K562 (cell line): ENCODE data around the gene RBM18. TPM values are rescaled to one million over a fixed set of nuclear protein-coding genes. Genes with fewer than 3 reads are reported as not detected.

Source experiments
- ATAC-seq: fragments of 200-7000 bp; cut with Tn5 transposase; 3 replicates; pipeline ENCODE4 v1.9.1; 2020; ENCODE audit warnings: moderate library complexity
- BruUV-seq: library from RNA; stranded (reverse); fragments of 400-500 nt; replicated peaks from 2 replicates; lab custom pipeline; 2021; lab: Mats Ljungman, UMichigan
- CTCF ChIA-PET: fragments of 300-600 bp; formaldehyde crosslinking; extraction: SDS; loops from one replicate; lab custom pipeline; 2021; ENCODE audit warnings: low intra/inter-chr PET ratio; lab: Yijun Ruan, JAX
- POLR2A ChIA-PET: fragments of 300-600, 350-650 bp; sonication (Branson Sonifier 250); formaldehyde crosslinking; extraction: SDS; loops from one replicate; lab custom pipeline; 2021; ENCODE audit warnings: antibody characterized with exemption, inconsistent platforms; lab: Yijun Ruan, JAX
- DNase-seq, 4 experiments: peaks; one replicate each; pipeline versions ENCODE4 v3.0.0 to v3.0.0-alpha.2; 2011 to 2018; ENCODE audit warnings: low spot score in 3 of 4, mixed read lengths in 3 of 4; ENCODE audit errors: extremely low read depth in 1 of 4
- FAIRE-seq: peaks from 2 replicates; lab custom pipeline; 2011; peaks lifted over from hg19 to GRCh38; lab: Jason Lieb, UNC
- H2AFZ ChIP-seq: 2 replicates; pipeline ENCODE4 v1.6.0; 2011; ENCODE audit warnings: low read depth, low read length, control low read depth, inconsistent platforms
- H3K27ac ChIP-seq: fragments of 200-600 bp; 3 replicates; pipeline ENCODE4 v1.8.0; 2011; ENCODE audit warnings: low read depth, mild to moderate bottlenecking, control low read depth, inconsistent platforms, low read length, moderate library complexity, mixed read lengths; ENCODE audit errors: extremely low read depth
- H3K27me3 ChIP-seq, 2 experiments: fragments of 300-600 bp in 1 of 2; 2 replicates in 1 of 2; 3 replicates in 1 of 2; pipeline versions ENCODE4 v1.6.0 to v1.8.0; 2011; ENCODE audit warnings: inconsistent platforms in 2 of 2, low read length in 2 of 2, mild to moderate bottlenecking in 1 of 2, mixed read lengths in 1 of 2, moderate library complexity in 1 of 2; ENCODE audit not compliant: control insufficient read depth in 2 of 2, insufficient read depth in 2 of 2
- H3K36me3 ChIP-seq: fragments of 300-600 bp; 3 replicates; pipeline ENCODE4 v1.8.0; 2011; ENCODE audit warnings: mild to moderate bottlenecking, low read length, inconsistent platforms; ENCODE audit not compliant: control insufficient read depth, insufficient read depth
- H3K4me1 ChIP-seq, 2 experiments: fragments of 200-600 bp in 1 of 2; replicated peaks in 1 of 2; 2 replicates in 1 of 2; 3 replicates in 1 of 2; pipeline versions ENCODE4 v1.5.1 to v1.8.0; 2011; ENCODE audit warnings: inconsistent platforms in 2 of 2, low read length in 2 of 2, mild to moderate bottlenecking in 1 of 2, mixed read lengths in 1 of 2, moderate library complexity in 1 of 2; ENCODE audit not compliant: control insufficient read depth in 2 of 2, insufficient read depth in 2 of 2
- H3K4me2 ChIP-seq: 2 replicates; pipeline ENCODE4 v1.6.1; 2011; ENCODE audit warnings: low read length, control low read depth, inconsistent platforms, mixed read lengths; ENCODE audit not compliant: insufficient read depth
- H3K4me3 ChIP-seq: fragments of 200-600 bp; sonication (generic), shearing (Covaris generic); 2 replicates; pipeline ENCODE4 v1.5.1; 2016; ENCODE audit warnings: control low read depth, inconsistent platforms
- H3K79me2 ChIP-seq: fragments of 200-600 bp; 3 replicates; pipeline ENCODE4 v1.8.0; 2011; ENCODE audit warnings: low read length, inconsistent platforms; ENCODE audit not compliant: control insufficient read depth, insufficient read depth
- H3K9ac ChIP-seq, 2 experiments: 2 replicates each; pipeline versions ENCODE4 v1.6.0 to v1.6.1; 2011; ENCODE audit warnings: low read depth in 2 of 2, low read length in 2 of 2, control low read depth in 1 of 2, inconsistent platforms in 1 of 2, mild to moderate bottlenecking in 1 of 2, mixed read lengths in 1 of 2; ENCODE audit not compliant: insufficient read depth in 1 of 2
- H3K9me1 ChIP-seq: one replicate; pipeline ENCODE4 v1.6.0; 2011; ENCODE audit warnings: inconsistent platforms, mild to moderate bottlenecking, low read length, moderate library complexity; ENCODE audit not compliant: control insufficient read depth, insufficient read depth
- H3K9me3 ChIP-seq: replicated peaks from 2 replicates; pipeline ENCODE4 v1.5.1; 2011; ENCODE audit warnings: low read depth, low read length, inconsistent platforms; ENCODE audit not compliant: control insufficient read depth, insufficient read depth
- H4K20me1 ChIP-seq: replicated peaks from 2 replicates; pipeline ENCODE4 v1.6.1; 2011; ENCODE audit warnings: low read length, inconsistent platforms, mixed read lengths; ENCODE audit not compliant: control insufficient read depth, insufficient read depth
- HIVEP1 ChIP-seq: fragments of 250-450 bp; sonication (Bioruptor Pico); IDR thresholded peaks from 2 replicates; pipeline ENCODE4 v1.4.0; 2020; ENCODE audit warnings: mild to moderate bottlenecking
- HNRNPUL1 ChIP-seq: fragments of 200-400 bp; formaldehyde crosslinking; IDR thresholded peaks from 2 replicates; pipeline ENCODE4 v1.6.1; 2017; ENCODE audit warnings: low read length
- L3MBTL2 ChIP-seq: fragments of 450-650 bp; IDR thresholded peaks from 2 replicates; pipeline ENCODE4 v1.6.1; 2016; ENCODE audit warnings: mild to moderate bottlenecking, moderate library complexity
- LARP7 ChIP-seq: fragments of 450-650 bp; IDR thresholded peaks from 2 replicates; pipeline ENCODE4 v1.6.1; 2016
- MAX ChIP-seq: sonication (generic); formaldehyde crosslinking; IDR thresholded peaks from 2 replicates; pipeline ENCODE4 v1.9.0; 2022; ENCODE audit warnings: mild to moderate bottlenecking, missing genetic modification reagents
- RUNX1 ChIP-seq: sonication (generic); IDR thresholded peaks from 2 replicates; pipeline ENCODE4 v1.6.1; 2016; ENCODE audit warnings: antibody characterized with exemption, low read depth
- TFAP4 ChIP-seq: sonication (generic); formaldehyde crosslinking; IDR thresholded peaks from 2 replicates; pipeline ENCODE4 v1.8.0; 2022; ENCODE audit warnings: missing genetic modification reagents, mild to moderate bottlenecking, moderate library complexity, borderline replicate concordance
- ZBTB26 ChIP-seq: fragments of 450-650 bp; formaldehyde crosslinking; IDR thresholded peaks from 2 replicates; pipeline ENCODE4 v1.4.0; 2022; ENCODE audit warnings: missing genetic modification characterization
- ZKSCAN8 ChIP-seq: fragments of 200-800 bp; sonication (Bioruptor generic); IDR thresholded peaks from 2 replicates; pipeline ENCODE4 v1.6.1; 2016; ENCODE audit warnings: missing genetic modification characterization, missing compliant biosample characterization
- ZNF140 ChIP-seq: fragments of 250-450 bp; sonication (Bioruptor Pico); IDR thresholded peaks from 2 replicates; pipeline ENCODE4 v1.8.0; 2021; ENCODE audit warnings: moderate library complexity, mild to moderate bottlenecking, inconsistent platforms
- ZSCAN29 ChIP-seq: fragments of 450-650 bp; IDR thresholded peaks from 2 replicates; pipeline ENCODE4 v1.6.1; 2017
- WGBS: fragments of 100-300 bp; shearing (Covaris generic); methylation state at CpG from one replicate; pipeline ENCODE4 v1.1.6; 2016; ENCODE audit warnings: low coverage, mixed read lengths; ENCODE audit not compliant: insufficient coverage; ENCODE audit errors: missing lambda C conversion rate; 5-methylcytosine and 5-hydroxymethylcytosine counted together
- in situ Hi-C: fragments of 300-500 bp; cut with MboI; formaldehyde crosslinking; loops from 4 replicates; pipeline ENCODE4 v1.15.0; 2018; ENCODE audit warnings: inconsistent platforms, mixed read lengths
- intact Hi-C: fragments of 100-400 bp; cut with micrococcal nuclease; formaldehyde crosslinking; loops from 2 replicates; pipeline ENCODE4 v1.14.2; 2022
- polyA plus RNA-seq, 8 experiments: library from polyadenylated mRNA; depleted of rRNA in 4 of 8; stranded (reverse) in 5 of 8; unstranded in 3 of 8; fragments of >200 nt; fragmentation: Nextera tagmentation in 2 of 8; fragmentation: Illumina TruSeq in 1 of 8; extraction: Ambion mirVana in 2 of 8; extraction: Trizol in 1 of 8; gene quantifications; 2 replicates each; pipeline versions ENCODE4 v1.2.1 to v1.2.3, GENCODE V29; 2011 to 2014; ENCODE audit warnings: inconsistent platforms in 1 of 8, missing spikeins in 1 of 8
- total RNA-seq, 7 experiments: library from RNA; depleted of rRNA in 6 of 7; stranded (reverse); fragments of >200 nt in 6 of 7; fragmentation: Illumina TruSeq in 2 of 7; extraction: Trizol in 2 of 7; gene quantifications; 2 replicates each; pipeline versions ENCODE4 v1.2.1 to v1.2.3, GENCODE V29; 2011 to 2021; ENCODE audit warnings: low replicate concordance in 1 of 7
- TF ChIP-seq, protein P1 (sequence below): IDR thresholded peaks from 2 replicates; pipeline ENCODE4 v1.6.1; 2012; ENCODE audit warnings: low read depth, low read length, improper control_type of control experiment, borderline replicate concordance
- TF ChIP-seq, protein P2 (sequence below): fragments of 450-650 bp; formaldehyde crosslinking; IDR thresholded peaks from 2 replicates; pipeline ENCODE4 v1.4.0; 2020; ENCODE audit warnings: mild to moderate bottlenecking, mixed read lengths

The RBM18 gene
- total and polyA plus RNA-seq, 9 of the 15 experiments (the other 6 are each of a cell fraction or from before 2014, with no cell fraction given): 7.9 to 86.3 (median 34.0) TPM

- Histone ChIP-seq H2AFZ (no peak overlapping the region), H3K9me3 (no peaks in the 10 kb centered on the region), H3K4me2 (no peak overlapping the region), H3K36me3 (no peaks in the 10 kb centered on the region; the same call in 2 of the 3 replicates), H3K9me1 (peaks cover 2% of the 10 kb centered on the region), H3K4me1 (peaks cover 0 to 3% of the 10 kb centered on the region in 2 experiments; a peak in 2 of 5 replicates), H3K79me2 (no peaks in the 10 kb centered on the region)
- POLR2A ChIA-PET: interaction anchor here (0.6 to 1.1 kb wide), 2 partner anchors 157 to 198 kb away, joined by 3 read pairs; no protein-coding TSS in a partner anchor
- no peak for ATAC-seq
- in situ Hi-C loops: no loop called here
- BruUV-seq: no TSS peak
- DNase-seq: no peak
- TF ChIP-seq, protein P1, sequence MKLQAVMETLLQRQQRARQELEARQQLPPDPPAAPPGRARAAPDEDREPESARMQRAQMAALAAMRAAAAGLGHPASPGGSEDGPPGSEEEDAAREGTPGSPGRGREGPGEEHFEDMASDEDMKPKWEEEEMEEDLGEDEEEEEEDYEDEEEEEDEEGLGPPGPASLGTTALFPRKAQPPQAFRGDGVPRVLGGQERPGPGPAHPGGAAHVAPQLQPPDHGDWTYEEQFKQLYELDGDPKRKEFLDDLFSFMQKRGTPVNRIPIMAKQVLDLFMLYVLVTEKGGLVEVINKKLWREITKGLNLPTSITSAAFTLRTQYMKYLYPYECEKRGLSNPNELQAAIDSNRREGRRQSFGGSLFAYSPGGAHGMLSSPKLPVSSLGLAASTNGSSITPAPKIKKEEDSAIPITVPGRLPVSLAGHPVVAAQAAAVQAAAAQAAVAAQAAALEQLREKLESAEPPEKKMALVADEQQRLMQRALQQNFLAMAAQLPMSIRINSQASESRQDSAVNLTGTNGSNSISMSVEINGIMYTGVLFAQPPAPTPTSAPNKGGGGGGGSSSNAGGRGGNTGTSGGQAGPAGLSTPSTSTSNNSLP: no peak
- TF ChIP-seq MAX (CRISPR knock-in tag): no peak
- TF ChIP-seq L3MBTL2: no peak
- TF ChIP-seq ZBTB26: no peak
- no peak for TF ChIP-seq ZNF140
- no peak for TF ChIP-seq RUNX1
- no peak for TF ChIP-seq LARP7
- no peak for TF ChIP-seq HNRNPUL1
- TF ChIP-seq ZKSCAN8 (CRISPR knock-in tag): no peak
- TF ChIP-seq TFAP4 (CRISPR knock-in tag): no peak
- no peak for TF ChIP-seq ZSCAN29
- no peak for TF ChIP-seq HIVEP1 (CRISPR knock-in tag)
- TF ChIP-seq, protein P2, sequence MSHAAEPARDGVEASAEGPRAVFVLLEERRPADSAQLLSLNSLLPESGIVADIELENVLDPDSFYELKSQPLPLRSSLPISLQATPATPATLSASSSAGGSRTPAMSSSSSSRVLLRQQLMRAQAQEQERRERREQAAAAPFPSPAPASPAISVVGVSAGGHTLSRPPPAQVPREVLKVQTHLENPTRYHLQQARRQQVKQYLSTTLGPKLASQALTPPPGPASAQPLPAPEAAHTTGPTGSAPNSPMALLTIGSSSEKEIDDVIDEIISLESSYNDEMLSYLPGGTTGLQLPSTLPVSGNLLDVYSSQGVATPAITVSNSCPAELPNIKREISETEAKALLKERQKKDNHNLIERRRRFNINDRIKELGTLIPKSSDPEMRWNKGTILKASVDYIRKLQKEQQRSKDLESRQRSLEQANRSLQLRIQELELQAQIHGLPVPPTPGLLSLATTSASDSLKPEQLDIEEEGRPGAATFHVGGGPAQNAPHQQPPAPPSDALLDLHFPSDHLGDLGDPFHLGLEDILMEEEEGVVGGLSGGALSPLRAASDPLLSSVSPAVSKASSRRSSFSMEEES (CRISPR knock-in tag): no peak
- TF ChIP-seq, all 486 proteins: peak for 0
- WGBS: 77% methylated on average over 1 of the region's 4 CpGs
- no peaks in the 10 kb centered on the region for H4K20me1 ChIP-seq
- H3K4me3 ChIP-seq: no peak overlapping the region
- H3K27me3 ChIP-seq: no peaks in the 10 kb centered on the region
- no peak overlapping the region for H3K9ac ChIP-seq
- FAIRE-seq: no peak
- no peak overlapping the region for H3K27ac ChIP-seq
- intact Hi-C loops: no loop called here
- CTCF ChIA-PET: no interaction called here
These were observed 68.8 kb downstream of the RBM18 start for GRCh38 chr9:122195875-122196274.
